WTC11 (cell line): ENCODE results near the gene PSMG2. TPM values are rescaled to one million over a fixed set of nuclear protein-coding genes. Genes with fewer than 3 reads are reported as not detected.

Experiments
- ATAC-seq: fragments of 200-7000 bp; cut with Tn5 transposase; 2 replicates; pipeline ENCODE4 v1.10.0; 2021; ENCODE audit warnings: mild to moderate bottlenecking, moderate library complexity
- CTCF ChIA-PET: fragments of 300-600 bp; sonication (Branson Sonifier 250); formaldehyde crosslinking; loops from one replicate; lab custom pipeline; 2021; ENCODE audit warnings: antibody characterized with exemption; lab: Charles Lee
- POLR2A ChIA-PET: fragments of 350-600 bp; sonication (Branson Sonifier 250); formaldehyde crosslinking; loops from one replicate; lab custom pipeline; 2021; ENCODE audit warnings: antibody characterized with exemption; lab: Charles Lee
- DNase-seq: peaks from one replicate; pipeline ENCODE4 v3.0.0; 2021; ENCODE audit warnings: low spot score
- H3K27ac Mint-ChIP-seq: 2 replicates; pipeline ENCODE4 v1.8.0; 2021; ENCODE audit warnings: mixed read lengths
- H3K27me3 Mint-ChIP-seq: 2 replicates; pipeline ENCODE4 v1.8.0; 2021; ENCODE audit warnings: low read depth, mild to moderate bottlenecking, moderate library complexity, mixed read lengths
- H3K36me3 Mint-ChIP-seq: 2 replicates; pipeline ENCODE4 v1.8.0; 2021; ENCODE audit warnings: mixed read lengths
- H3K4me1 Mint-ChIP-seq: 2 replicates; pipeline ENCODE4 v1.8.0; 2022; ENCODE audit warnings: mixed read lengths
- H3K4me3 Mint-ChIP-seq: 2 replicates; pipeline ENCODE4 v1.8.0; 2021; ENCODE audit warnings: mild to moderate bottlenecking, moderate library complexity, mixed read lengths
- H3K9me3 Mint-ChIP-seq: 2 replicates; pipeline ENCODE4 v1.8.0; 2021; ENCODE audit warnings: mixed read lengths
- ELF4 ChIP-seq: sonication (generic); formaldehyde crosslinking; IDR thresholded peaks from 2 replicates; pipeline ENCODE4 v1.8.1; 2022; ENCODE audit warnings: low read depth, mild to moderate bottlenecking, moderate library complexity, missing genetic modification reagents
- GRHL2 ChIP-seq: fragments of 250-450 bp; sonication (Bioruptor Pico); IDR thresholded peaks from 2 replicates; pipeline ENCODE4 v1.8.0; 2022; ENCODE audit warnings: mild to moderate bottlenecking, moderate library complexity; ENCODE audit not compliant: insufficient replicate concordance, severe bottlenecking
- HMGXB4 ChIP-seq: sonication (generic); formaldehyde crosslinking; IDR thresholded peaks from 2 replicates; pipeline ENCODE4 v1.8.1; 2023; ENCODE audit warnings: mild to moderate bottlenecking, moderate library complexity, missing genetic modification reagents
- JUN ChIP-seq: sonication (generic); formaldehyde crosslinking; IDR thresholded peaks from 2 replicates; pipeline ENCODE4 v1.8.0; 2023; ENCODE audit warnings: mild to moderate bottlenecking, missing genetic modification reagents
- NR3C1 ChIP-seq: sonication (generic); formaldehyde crosslinking; conservative IDR thresholded peaks from 2 replicates; pipeline ENCODE4 v1.8.1; 2023; ENCODE audit warnings: low read depth, mild to moderate bottlenecking, missing genetic modification reagents
- PRDM15 ChIP-seq: sonication (generic); formaldehyde crosslinking; IDR thresholded peaks from 2 replicates; pipeline ENCODE4 v1.8.0; 2022; ENCODE audit warnings: missing genetic modification reagents
- SMAD3 ChIP-seq: sonication (generic); formaldehyde crosslinking; IDR thresholded peaks from 2 replicates; pipeline ENCODE4 v1.8.0; 2022; ENCODE audit warnings: missing genetic modification reagents, mild to moderate bottlenecking, borderline replicate concordance
- TP53 ChIP-seq: sonication (generic); formaldehyde crosslinking; IDR thresholded peaks from 2 replicates; pipeline ENCODE4 v1.8.1; 2023; ENCODE audit warnings: mild to moderate bottlenecking, missing genetic modification reagents
- ZNF396 ChIP-seq: fragments of 250-450 bp; sonication (Bioruptor Pico); IDR thresholded peaks from 2 replicates; pipeline ENCODE4 v1.8.0; 2021; ENCODE audit warnings: mild to moderate bottlenecking, moderate library complexity, borderline replicate concordance
- ZNF425 ChIP-seq: fragments of 250-450 bp; sonication (Bioruptor Pico); conservative IDR thresholded peaks from 2 replicates; pipeline ENCODE4 v1.9.0; 2021; ENCODE audit warnings: mild to moderate bottlenecking
- ZNF532 ChIP-seq: fragments of 250-450 bp; sonication (Bioruptor Pico); IDR thresholded peaks from 2 replicates; pipeline ENCODE4 v1.9.0; 2021; ENCODE audit warnings: mild to moderate bottlenecking, borderline replicate concordance
- total RNA-seq: library from RNA; stranded (reverse); gene quantifications from 3 replicates; pipeline ENCODE4 v1.2.3, GENCODE V29; 2021

PSMG2 gene
- total RNA-seq, 1 experiment from 2014 or later: 78.9 TPM

- TF ChIP-seq NR3C1 (CRISPR knock-in tag) (no peak), HMGXB4 (no peak), TP53 (CRISPR knock-in tag) (no peak), GRHL2 (CRISPR knock-in tag) (no peak), ZNF396 (CRISPR knock-in tag) (no peak)
Measured at GRCh38 chr18:12772111-12772510, 69.3 kb downstream of the PSMG2 start (continued).

- Mint-ChIP-seq H3K4me1 (no peaks in the 10 kb centered on the region), H3K36me3 (peaks cover 5% of the 10 kb centered on the region), H3K9me3 (peaks cover 7% of the 10 kb centered on the region), H3K27me3 (peaks cover 31% of the 10 kb centered on the region), H3K27ac (no peak overlapping the region), H3K4me3 (no peak overlapping the region)
- ChIA-PET POLR2A (no interaction called here), CTCF (no interaction called here)
- no peak for DNase-seq
- TF ChIP-seq ELF4 (CRISPR knock-in tag) (no peak), TP53 (CRISPR knock-in tag) (no peak), ZNF425 (no peak), SMAD3 (no peak), PRDM15 (no peak), NR3C1 (CRISPR knock-in tag) (no peak), JUN (CRISPR knock-in tag) (no peak), ZNF532 (CRISPR knock-in tag) (no peak), HMGXB4 (no peak)
- ATAC-seq: no peak
Measured at GRCh38 chr18:12773369-12773768, 70.5 kb downstream of the PSMG2 start.
